ENCODE data around the gene MARCO.

Gene MARCO, protein sequence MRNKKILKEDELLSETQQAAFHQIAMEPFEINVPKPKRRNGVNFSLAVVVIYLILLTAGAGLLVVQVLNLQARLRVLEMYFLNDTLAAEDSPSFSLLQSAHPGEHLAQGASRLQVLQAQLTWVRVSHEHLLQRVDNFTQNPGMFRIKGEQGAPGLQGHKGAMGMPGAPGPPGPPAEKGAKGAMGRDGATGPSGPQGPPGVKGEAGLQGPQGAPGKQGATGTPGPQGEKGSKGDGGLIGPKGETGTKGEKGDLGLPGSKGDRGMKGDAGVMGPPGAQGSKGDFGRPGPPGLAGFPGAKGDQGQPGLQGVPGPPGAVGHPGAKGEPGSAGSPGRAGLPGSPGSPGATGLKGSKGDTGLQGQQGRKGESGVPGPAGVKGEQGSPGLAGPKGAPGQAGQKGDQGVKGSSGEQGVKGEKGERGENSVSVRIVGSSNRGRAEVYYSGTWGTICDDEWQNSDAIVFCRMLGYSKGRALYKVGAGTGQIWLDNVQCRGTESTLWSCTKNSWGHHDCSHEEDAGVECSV

DNA sequence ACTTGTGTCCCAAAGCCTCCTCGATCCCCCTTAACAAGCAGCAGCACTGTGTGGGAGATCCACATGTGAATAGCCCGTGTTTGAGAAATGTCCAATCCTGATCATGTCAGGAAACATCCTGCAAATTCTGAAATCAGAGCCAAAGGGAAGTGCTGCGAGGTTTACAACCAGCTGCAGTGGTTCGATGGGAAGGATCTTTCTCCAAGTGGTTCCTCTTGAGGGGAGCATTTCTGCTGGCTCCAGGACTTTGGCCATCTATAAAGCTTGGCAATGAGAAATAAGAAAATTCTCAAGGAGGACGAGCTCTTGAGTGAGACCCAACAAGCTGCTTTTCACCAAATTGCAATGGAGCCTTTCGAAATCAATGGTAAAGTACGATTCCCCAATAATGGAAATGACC is at the start of gene MARCO:
Gene MARCO, plus strand, starts transcription at position 164 of the 400 bp plus-strand sequence. Its CDS starts 107 bp downstream, at position 271.
- DNase-seq (ENCODE audit: low read depth in 2 of 3, low spot score in 1 of 3): no peak

GRCh38 chr2:118893100-118893499 is 48.9 kb upstream of the MARCO start:
- DNase-seq (ENCODE audit: low read depth in 2 of 3, low spot score in 1 of 3): no peak

- no peak for DNase-seq (ENCODE audit: low read depth in 2 of 3, low spot score in 1 of 3)
Observed at GRCh38 chr2:118902266-118903028, 39.5 kb upstream of the MARCO start.

DNA sequence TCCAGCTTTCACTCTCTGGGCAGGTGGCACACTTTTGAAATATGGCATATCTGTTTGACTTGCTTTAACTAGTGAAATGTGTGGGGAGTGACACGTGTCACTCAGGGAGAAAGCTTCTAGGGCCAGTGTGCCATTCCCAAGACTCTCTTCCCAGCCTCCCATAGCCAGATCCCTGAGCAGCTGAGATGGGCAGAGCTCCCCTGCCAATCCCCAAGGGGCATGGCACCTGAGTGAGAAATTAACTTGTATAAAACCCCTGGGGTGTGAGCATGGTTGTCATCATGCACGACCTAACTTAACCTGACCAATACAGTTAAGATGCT is 39.0 kb upstream of the MARCO start:
- DNase-seq (ENCODE audit: low read depth in 2 of 3, low spot score in 1 of 3): no peak

- no peak for DNase-seq (ENCODE audit: low read depth in 2 of 3, low spot score in 1 of 3)
Observed at GRCh38 chr2:118903551-118904479, 38.2 kb upstream of the MARCO start.

DNA sequence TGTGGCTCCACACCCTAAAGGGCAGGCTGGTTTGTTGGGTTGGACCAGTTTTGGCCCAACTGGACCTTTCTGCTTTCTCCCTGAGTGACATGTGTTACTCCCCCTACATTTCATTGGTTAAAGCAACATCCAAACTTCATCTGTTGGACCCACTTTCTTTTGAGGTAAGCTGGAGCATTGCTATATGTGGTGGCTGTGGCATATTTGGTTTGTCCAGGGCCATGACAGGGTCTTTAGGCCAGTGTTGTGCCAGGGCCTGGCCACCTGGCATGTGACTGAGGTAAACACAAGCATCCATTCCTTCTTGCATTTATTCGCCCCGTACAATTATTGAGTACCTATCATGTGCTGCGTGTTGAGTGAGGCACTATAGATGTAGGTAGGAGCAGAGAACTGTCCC is 36.8 kb upstream of the MARCO start:
- no peak for DNase-seq (ENCODE audit: low read depth in 2 of 3, low spot score in 1 of 3)

DNA sequence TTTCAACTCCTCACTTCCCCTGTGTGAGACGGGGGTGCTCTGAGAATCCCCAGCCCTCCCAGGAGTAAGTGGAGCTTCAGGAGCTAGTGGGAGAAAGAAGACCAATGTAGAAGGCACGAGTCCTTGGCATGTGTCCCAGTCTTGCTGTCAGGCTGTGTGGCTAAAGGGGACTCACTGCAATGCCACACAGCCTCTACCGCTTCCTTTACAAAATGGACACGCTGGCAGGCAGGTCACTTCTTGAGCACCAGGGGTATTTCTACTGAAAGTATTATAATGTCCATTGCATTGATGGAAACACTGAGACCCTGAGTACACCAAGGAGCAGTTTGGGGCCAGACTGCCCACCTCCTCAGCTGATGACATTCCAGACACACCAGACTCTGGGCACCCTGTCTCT is 35.8 kb upstream of the MARCO start:
- DNase-seq (ENCODE audit: low read depth in 2 of 3, low spot score in 1 of 3): no peak

DNA sequence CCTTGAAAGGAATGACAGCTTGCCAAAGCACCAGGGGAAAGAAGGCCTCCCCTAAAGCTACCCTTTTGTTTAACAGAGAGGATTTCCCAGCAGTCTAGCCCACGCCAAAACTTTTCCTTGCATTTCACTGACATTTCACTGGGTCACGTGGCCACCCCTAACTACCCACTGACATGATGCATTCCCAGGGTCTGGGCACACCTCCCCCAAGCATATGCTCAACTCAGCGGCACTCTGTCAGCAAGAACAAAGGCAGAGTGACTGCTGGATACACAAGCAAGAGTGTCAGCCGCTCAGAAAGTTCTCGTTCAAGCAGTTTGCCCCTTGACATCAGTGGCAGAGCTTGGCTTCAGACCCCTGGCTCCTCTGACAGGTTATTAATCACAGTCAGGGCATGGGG is 34.2 kb upstream of the MARCO start:
- DNase-seq (ENCODE audit: low read depth in 2 of 3, low spot score in 1 of 3): no peak

GRCh38 chr2:118909191-118909590 is 32.8 kb upstream of the MARCO start:
- DNase-seq (ENCODE audit: low read depth in 2 of 3, low spot score in 1 of 3): no peak

- no peak for DNase-seq (ENCODE audit: low read depth in 2 of 3, low spot score in 1 of 3)
Observed at GRCh38 chr2:118911166-118911856, 30.7 kb upstream of the MARCO start.

DNA sequence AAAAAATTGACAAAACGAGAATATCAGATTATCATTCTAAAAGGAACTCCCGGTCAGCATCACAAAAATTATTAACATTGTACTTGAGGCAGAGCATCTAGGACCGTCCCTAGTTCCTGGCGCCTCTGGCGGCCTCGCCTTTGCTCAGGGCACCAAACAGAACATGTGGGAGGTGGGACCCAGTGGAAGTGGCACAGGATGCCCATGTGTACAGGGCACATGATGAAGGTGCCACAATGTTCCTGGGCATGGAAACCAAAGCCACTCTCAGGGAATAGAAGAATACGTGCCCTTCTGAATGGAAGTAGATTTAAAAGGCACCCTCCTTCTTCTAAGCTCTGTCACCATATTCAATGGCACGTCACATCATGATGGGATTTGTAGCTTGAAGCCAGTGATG is 30.1 kb upstream of the MARCO start:
- no peak for DNase-seq (ENCODE audit: low read depth in 2 of 3, low spot score in 1 of 3)

- DNase-seq (ENCODE audit: low read depth in 2 of 3, low spot score in 1 of 3): no peak
Observed at GRCh38 chr2:118913131-118913802, 28.7 kb upstream of the MARCO start.

GRCh38 chr2:118913803-118914645 is 28.0 kb upstream of the MARCO start:
- no peak for DNase-seq (ENCODE audit: low read depth in 2 of 3, low spot score in 1 of 3)

DNA sequence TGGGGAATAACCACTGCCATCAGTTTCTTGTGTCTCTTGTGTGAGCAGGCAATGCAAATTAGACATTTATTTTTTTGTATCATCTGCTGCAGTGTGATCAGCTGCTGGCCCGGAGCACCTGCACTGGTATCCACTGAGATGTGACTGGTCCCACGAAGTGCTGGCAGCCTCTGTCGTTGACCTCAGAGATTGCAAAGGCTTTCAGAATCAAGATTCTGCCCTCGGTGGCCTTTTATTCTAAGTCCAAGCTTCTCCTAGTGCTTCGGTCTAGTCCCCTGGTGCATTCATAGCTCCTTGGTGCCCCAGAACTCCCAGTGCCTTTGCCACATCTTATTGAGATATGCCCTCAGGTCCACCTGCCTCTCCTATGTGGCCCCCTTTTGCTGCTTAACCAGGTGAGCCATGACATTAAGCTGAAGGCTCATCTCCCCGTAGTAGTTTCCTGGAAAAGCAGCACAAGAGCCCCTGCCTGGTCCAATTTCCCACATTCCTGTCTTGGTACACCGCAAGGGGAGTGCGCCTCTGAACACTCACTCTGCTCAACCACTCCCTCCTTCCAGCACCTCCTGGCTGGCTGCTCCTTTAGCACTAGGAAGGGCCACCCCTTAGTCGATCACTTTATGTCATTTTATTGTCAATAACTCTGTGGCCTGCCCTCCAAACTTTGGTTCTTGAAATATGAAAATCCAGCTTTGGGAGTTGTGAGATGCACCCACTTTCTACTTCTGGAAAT is 27.1 kb upstream of the MARCO start:
- DNase-seq (ENCODE audit: low read depth in 2 of 3, low spot score in 1 of 3): no peak

DNA sequence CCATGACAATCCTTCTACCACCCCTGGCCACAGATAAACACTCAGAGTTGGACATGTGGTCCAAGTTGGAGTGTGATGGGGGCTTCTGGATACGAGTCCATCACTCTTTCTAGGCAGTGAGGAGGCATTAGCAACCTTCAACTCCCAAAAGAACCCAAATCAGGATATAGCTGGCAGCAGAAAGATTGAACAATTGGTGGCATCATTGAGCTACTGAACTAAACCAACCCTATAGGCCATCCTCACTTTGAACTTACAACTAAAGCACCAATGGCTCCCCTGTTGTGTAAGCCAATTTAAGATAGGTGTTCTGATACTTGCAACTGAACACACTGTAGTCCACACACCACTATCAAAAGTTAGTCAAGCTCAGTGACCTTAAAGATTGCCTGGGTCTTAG is 24.0 kb upstream of the MARCO start:
- DNase-seq (ENCODE audit: low read depth in 2 of 3, low spot score in 1 of 3): no peak

DNA sequence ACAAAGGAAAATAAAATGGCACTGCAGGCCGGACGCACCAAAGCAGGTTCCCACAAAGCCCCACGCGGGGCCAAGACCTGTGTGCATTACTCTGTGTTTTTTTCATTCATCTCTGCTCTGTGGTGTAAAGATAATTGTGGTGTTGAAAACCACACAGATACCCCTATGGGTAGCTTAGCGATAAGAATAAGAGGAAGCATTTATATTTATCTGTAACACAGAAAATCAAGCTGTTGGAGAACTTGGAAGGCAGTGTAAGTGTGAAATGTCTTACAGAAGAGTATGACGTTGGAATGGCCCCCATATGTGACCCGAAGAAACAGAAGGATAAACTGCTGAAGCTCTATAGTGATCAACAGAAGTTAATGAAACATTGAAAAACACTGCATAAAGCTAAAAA is 20.3 kb upstream of the MARCO start:
- no peak for DNase-seq (ENCODE audit: low read depth in 2 of 3, low spot score in 1 of 3)

GRCh38 chr2:118922254-118922653 is 19.7 kb upstream of the MARCO start:
- no peak for DNase-seq (ENCODE audit: low read depth in 2 of 3, low spot score in 1 of 3)

DNA sequence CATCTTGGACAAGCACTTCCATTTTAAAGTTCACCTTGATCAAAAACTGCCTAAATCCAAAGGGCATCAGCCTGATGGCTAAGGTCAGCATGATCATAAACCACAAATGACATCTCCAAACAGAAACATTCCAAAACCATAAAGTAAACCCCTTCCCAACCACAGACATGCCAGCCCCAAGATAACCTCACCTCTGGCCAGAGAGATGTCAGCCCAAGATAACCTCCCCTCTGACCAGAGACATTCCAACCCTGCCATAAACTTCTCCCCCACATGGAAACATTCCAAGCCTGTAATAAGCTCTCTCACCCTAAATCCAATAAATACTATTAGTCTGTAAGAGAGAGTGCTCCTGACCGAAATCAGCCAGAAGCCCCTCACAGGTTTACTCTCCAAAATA is 18.6 kb upstream of the MARCO start:
- no peak for DNase-seq (ENCODE audit: low read depth in 2 of 3, low spot score in 1 of 3)

DNA sequence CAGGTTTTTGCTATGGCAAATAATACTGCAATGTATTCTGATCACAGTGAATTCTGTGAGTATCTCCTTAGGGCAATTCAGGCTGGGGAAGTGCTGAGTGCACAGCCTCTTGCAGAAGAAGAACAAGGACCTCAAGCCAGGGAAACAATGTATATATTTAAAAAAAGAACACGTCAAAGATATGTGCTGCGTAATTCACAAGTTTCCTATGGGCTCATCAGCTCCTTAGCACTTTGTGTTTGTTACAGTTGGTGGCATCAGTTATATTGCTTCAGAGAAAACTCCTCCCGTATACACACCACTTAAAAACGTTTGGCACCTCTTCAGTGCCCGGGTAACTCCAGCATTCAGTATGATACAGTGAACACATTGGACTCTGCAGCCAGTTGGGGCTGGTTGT is 16.5 kb upstream of the MARCO start:
- DNase-seq (ENCODE audit: low read depth in 2 of 3, low spot score in 1 of 3): no peak

Measured in stimulated activated CD4-positive, alpha-beta T cell treated with anti-CD3 and anti-CD28 coated beads, Interleukin-12 subunit alpha, Interleukin-12 subunit beta, amount 100 ng/mL, for 48 hours (primary cell).